ENCODE results near the gene ASCL2.

- TF ChIP-seq FOXK2 (IDR thresholded peaks at IDR 0.05) (no peak), PKNOX1 (IDR thresholded peaks at IDR 0.05) (no peak), ELF4 (IDR thresholded peaks at IDR 0.05) (no peak), FOXM1 (IDR thresholded peaks at IDR 0.05; ENCODE audit: borderline replicate concordance) (no peak), BHLHE40 (IDR thresholded peaks at IDR 0.05; ENCODE audit: borderline replicate concordance) (no peak), NFRKB (IDR thresholded peaks at IDR 0.05) (no peak), TARDBP (IDR thresholded peaks at IDR 0.05) (no peak), SP1 (IDR thresholded peaks at IDR 0.05) (no peak), SUZ12 (IDR thresholded peaks at IDR 0.05) (no peak)
Measured at GRCh38 chr11:2252018-2252417, 18.4 kb downstream of the ASCL2 start.
